Measurements from ENCODE around the gene GET3. TPM values are rescaled to one million over a fixed set of nuclear protein-coding genes. Genes with fewer than 3 reads are reported as not detected.

The GET3 gene
- total and polyA plus RNA-seq, 2 of the 13 experiments (the other 11 are each of a cell fraction or from before 2014, with no cell fraction given), result 57.7 to 59.4 TPM

DNA sequence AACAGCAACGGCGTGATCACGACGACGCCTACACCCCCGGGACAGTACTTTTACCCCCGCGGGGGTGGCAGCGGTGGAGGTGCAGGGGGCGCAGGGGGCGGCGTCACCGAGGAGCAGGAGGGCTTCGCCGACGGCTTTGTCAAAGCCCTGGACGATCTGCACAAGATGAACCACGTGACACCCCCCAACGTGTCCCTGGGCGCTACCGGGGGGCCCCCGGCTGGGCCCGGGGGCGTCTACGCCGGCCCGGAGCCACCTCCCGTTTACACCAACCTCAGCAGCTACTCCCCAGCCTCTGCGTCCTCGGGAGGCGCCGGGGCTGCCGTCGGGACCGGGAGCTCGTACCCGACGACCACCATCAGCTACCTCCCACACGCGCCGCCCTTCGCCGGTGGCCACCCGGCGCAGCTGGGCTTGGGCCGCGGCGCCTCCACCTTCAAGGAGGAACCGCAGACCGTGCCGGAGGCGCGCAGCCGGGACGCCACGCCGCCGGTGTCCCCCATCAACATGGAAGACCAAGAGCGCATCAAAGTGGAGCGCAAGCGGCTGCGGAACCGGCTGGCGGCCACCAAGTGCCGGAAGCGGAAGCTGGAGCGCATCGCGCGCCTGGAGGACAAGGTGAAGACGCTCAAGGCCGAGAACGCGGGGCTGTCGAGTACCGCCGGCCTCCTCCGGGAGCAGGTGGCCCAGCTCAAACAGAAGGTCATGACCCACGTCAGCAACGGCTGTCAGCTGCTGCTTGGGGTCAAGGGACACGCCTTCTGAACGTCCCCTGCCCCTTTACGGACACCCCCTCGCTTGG, 55.0 kb downstream of the GET3 start (continued):
- no peak for TF ChIP-seq GZF1 (CRISPR knock-in tag; IDR thresholded peaks at IDR 0.05)
- no peak for TF ChIP-seq HNF4G (IDR thresholded peaks at IDR 0.05; ENCODE audit: borderline replicate concordance, low read depth, low read length)
- no peak for TF ChIP-seq HNF4G (CRISPR knock-in tag; IDR thresholded peaks at IDR 0.05; ENCODE audit: borderline replicate concordance, low read depth)
- TF ChIP-seq, protein P1, sequence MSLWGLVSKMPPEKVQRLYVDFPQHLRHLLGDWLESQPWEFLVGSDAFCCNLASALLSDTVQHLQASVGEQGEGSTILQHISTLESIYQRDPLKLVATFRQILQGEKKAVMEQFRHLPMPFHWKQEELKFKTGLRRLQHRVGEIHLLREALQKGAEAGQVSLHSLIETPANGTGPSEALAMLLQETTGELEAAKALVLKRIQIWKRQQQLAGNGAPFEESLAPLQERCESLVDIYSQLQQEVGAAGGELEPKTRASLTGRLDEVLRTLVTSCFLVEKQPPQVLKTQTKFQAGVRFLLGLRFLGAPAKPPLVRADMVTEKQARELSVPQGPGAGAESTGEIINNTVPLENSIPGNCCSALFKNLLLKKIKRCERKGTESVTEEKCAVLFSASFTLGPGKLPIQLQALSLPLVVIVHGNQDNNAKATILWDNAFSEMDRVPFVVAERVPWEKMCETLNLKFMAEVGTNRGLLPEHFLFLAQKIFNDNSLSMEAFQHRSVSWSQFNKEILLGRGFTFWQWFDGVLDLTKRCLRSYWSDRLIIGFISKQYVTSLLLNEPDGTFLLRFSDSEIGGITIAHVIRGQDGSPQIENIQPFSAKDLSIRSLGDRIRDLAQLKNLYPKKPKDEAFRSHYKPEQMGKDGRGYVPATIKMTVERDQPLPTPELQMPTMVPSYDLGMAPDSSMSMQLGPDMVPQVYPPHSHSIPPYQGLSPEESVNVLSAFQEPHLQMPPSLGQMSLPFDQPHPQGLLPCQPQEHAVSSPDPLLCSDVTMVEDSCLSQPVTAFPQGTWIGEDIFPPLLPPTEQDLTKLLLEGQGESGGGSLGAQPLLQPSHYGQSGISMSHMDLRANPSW (CRISPR knock-in tag; IDR thresholded peaks at IDR 0.05; ENCODE audit: borderline replicate concordance), result no peak
- TF ChIP-seq, protein P2, sequence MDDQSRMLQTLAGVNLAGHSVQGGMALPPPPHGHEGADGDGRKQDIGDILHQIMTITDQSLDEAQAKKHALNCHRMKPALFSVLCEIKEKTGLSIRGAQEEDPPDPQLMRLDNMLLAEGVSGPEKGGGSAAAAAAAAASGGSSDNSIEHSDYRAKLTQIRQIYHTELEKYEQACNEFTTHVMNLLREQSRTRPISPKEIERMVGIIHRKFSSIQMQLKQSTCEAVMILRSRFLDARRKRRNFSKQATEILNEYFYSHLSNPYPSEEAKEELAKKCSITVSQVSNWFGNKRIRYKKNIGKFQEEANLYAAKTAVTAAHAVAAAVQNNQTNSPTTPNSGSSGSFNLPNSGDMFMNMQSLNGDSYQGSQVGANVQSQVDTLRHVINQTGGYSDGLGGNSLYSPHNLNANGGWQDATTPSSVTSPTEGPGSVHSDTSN (CRISPR knock-in tag; IDR thresholded peaks at IDR 0.05; ENCODE audit: borderline replicate concordance), result 0 out of 2 replicates have a peak, but pooled peaks have one; percentile 10
- peak; percentile 34; the same call in 1 of the 2 replicates for TF ChIP-seq ZNF605 (CRISPR knock-in tag; IDR thresholded peaks at IDR 0.05)
- TF ChIP-seq, protein P3, sequence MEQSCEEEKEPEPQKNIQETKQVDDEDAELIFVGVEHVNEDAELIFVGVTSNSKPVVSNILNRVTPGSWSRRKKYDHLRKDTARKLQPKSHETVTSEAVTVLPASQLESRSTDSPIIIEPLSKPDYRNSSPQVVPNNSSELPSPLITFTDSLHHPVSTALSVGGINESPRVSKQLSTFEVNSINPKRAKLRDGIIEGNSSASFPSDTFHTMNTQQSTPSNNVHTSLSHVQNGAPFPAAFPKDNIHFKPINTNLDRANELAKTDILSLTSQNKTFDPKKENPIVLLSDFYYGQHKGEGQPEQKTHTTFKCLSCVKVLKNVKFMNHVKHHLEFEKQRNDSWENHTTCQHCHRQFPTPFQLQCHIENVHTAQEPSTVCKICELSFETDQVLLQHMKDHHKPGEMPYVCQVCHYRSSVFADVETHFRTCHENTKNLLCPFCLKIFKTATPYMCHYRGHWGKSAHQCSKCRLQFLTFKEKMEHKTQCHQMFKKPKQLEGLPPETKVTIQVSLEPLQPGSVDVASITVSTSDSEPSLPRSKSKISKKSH (CRISPR knock-in tag; IDR thresholded peaks at IDR 0.05; ENCODE audit: borderline replicate concordance), result peak; percentile 80; the same call in 1 of the 2 replicates
- no peak; the same call in 1 of the 2 replicates for TF ChIP-seq ZBTB20 (CRISPR knock-in tag; IDR thresholded peaks at IDR 0.05; ENCODE audit: borderline replicate concordance, low read depth)
- TF ChIP-seq, protein P4, sequence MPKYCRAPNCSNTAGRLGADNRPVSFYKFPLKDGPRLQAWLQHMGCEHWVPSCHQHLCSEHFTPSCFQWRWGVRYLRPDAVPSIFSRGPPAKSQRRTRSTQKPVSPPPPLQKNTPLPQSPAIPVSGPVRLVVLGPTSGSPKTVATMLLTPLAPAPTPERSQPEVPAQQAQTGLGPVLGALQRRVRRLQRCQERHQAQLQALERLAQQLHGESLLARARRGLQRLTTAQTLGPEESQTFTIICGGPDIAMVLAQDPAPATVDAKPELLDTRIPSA (CRISPR knock-in tag; IDR thresholded peaks at IDR 0.05; ENCODE audit: borderline replicate concordance), result no peak
- TF ChIP-seq TGIF2 (CRISPR knock-in tag; IDR thresholded peaks at IDR 0.05), result peak; percentile 41; the same call in 1 of the 2 replicates
- TF ChIP-seq ZNF382 (CRISPR knock-in tag; IDR thresholded peaks at IDR 0.05; ENCODE audit: borderline replicate concordance), result no peak
- TF ChIP-seq, protein P5, sequence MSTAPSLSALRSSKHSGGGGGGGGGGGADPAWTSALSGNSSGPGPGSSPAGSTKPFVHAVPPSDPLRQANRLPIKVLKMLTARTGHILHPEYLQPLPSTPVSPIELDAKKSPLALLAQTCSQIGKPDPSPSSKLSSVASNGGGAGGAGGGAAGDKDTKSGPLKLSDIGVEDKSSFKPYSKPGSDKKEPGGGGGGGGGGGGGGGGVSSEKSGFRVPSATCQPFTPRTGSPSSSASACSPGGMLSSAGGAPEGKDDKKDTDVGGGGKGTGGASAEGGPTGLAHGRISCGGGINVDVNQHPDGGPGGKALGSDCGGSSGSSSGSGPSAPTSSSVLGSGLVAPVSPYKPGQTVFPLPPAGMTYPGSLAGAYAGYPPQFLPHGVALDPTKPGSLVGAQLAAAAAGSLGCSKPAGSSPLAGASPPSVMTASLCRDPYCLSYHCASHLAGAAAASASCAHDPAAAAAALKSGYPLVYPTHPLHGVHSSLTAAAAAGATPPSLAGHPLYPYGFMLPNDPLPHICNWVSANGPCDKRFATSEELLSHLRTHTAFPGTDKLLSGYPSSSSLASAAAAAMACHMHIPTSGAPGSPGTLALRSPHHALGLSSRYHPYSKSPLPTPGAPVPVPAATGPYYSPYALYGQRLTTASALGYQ (CRISPR knock-in tag; IDR thresholded peaks at IDR 0.05), result peak; percentile 53; the same call in 1 of the 2 replicates
- no peak for TF ChIP-seq ZFP1 (CRISPR knock-in tag; IDR thresholded peaks at IDR 0.05)
- peak; percentile 71 for TF ChIP-seq SALL1 (CRISPR knock-in tag; IDR thresholded peaks at IDR 0.05)
- TF ChIP-seq, protein P6, sequence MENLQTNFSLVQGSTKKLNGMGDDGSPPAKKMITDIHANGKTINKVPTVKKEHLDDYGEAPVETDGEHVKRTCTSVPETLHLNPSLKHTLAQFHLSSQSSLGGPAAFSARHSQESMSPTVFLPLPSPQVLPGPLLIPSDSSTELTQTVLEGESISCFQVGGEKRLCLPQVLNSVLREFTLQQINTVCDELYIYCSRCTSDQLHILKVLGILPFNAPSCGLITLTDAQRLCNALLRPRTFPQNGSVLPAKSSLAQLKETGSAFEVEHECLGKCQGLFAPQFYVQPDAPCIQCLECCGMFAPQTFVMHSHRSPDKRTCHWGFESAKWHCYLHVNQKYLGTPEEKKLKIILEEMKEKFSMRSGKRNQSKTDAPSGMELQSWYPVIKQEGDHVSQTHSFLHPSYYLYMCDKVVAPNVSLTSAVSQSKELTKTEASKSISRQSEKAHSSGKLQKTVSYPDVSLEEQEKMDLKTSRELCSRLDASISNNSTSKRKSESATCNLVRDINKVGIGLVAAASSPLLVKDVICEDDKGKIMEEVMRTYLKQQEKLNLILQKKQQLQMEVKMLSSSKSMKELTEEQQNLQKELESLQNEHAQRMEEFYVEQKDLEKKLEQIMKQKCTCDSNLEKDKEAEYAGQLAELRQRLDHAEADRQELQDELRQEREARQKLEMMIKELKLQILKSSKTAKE (CRISPR knock-in tag; IDR thresholded peaks at IDR 0.05; ENCODE audit: borderline replicate concordance), result 0 out of 2 replicates have a peak, but pooled peaks have one; percentile 18
- TF ChIP-seq ASH2L (IDR thresholded peaks at IDR 0.05; ENCODE audit: insufficient read length, low read depth, low read length), result no peak
- TF ChIP-seq MIXL1 (CRISPR knock-in tag; IDR thresholded peaks at IDR 0.05), result 0 out of 2 replicates have a peak, but pooled peaks have one; percentile 13

Data from HepG2 (cell line).